Pulmonary artery endothelial cell (primary cell): Measurements from ENCODE around the gene UFC1. TPM values are rescaled to one million over a fixed set of nuclear protein-coding genes. Genes with fewer than 3 reads are reported as not detected.

Experiments
- DNase-seq: peaks from one replicate; pipeline ENCODE4 v3.0.0-alpha.2; 2011; ENCODE audit warnings: low read depth, low spot score
- total RNA-seq: library from RNA; depleted of rRNA; stranded (reverse); fragments of >200 nt; gene quantifications from 2 replicates; pipeline ENCODE4 v1.2.3, GENCODE V29; 2014

The UFC1 gene
- total RNA-seq, 1 donor from 2014 or later: 124 TPM

DNA sequence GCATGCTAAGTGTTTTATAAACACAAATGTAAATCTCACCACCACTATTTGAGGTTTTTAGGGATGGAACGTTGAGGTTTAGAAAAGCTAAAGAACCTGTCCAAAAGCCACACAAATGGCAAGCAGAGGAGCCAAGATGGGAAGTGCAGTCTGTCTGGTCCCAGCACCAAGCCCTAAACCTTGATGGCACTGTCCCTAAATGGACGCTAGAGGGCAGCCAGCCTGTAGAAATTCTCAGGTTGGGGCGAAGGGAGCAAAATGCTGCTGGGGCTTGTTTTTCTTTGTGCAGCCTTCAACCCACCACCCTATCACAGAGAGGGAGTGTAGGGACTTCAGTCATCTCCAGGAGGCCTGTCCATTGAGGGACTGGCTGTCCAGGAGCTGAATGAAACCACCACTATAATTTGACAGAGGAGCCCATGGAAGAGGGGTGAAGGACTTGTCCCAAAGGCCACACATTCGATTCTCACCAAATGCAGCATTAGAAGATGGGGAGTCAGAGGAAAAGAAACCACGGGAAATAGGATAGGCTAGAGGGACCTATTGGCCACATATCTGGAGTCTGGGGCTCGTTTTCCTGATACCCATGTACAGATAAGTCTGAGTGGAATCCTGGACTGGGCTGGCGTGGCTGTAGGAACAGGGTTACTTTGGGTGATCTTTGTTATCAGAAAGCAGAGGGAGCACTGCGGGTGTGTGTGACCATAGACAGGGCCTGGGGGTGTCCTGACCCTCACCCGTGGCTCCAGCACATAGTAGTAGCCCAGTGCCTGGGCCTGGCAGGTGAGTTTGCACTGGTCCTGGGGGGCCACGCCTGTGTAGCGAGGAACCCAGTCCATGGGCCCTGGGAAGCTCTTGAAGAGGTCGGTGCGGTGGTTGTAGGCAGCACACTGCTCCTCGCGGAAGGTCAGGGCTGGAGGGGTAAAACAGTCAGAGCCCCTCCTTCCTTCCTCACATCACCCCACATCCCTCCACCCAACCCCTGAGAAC, 39.0 kb downstream of the UFC1 start:
- no peak for DNase-seq

- no peak for DNase-seq
These were observed 39.9 kb downstream of the UFC1 start for GRCh38 chr1:161193561-161194235.

- no peak for DNase-seq
These were observed 41.4 kb downstream of the UFC1 start for GRCh38 chr1:161195171-161195570.

- no peak for DNase-seq
These were observed 42.3 kb downstream of the UFC1 start for GRCh38 chr1:161196111-161196510.

DNA sequence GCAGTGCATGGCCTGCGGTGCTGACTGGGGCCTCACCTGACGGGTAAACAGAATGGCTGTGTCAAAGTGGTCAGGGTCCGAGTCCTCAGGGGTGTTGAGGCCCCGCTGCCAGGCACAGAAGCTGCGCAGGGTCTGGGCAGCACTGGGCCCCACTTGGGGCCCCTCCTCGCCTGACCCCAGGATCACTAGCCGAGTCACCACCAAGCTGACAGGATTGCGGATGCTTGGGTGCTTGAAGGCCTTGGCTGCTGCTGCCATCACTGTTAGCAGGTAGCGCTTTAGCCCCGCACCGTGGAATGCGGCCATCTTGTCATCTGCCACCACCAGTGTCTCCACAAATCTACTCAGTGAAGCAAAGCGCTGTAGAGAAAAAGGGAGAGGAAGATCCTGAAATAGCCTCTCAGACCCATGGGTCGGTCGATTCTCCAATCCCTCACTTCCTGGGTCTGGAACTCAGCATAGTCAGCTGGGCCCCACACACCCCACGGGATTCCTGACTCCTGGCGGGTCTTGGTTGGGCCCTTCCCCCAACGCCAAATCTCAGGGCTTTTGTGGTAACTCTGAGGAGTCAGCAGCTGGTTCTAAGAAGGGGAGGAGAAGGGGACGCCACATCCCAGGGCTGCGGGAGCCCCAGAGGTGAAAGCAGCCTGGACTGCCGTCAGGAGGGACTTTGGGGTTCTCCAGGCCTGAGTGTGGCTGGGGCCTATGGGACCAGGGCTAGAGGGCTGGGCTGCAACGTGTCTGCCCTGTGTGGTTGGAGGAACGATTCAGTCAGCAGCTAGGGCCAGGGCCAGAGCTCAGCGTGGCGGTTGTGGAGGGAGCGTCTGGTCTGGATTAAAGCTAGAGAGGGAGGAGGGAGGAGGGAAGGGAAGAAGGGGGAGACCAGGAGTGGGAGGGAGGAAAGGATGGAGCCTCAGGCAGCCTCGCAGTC, 43.0 kb downstream of the UFC1 start:
- DNase-seq: no peak

DNA sequence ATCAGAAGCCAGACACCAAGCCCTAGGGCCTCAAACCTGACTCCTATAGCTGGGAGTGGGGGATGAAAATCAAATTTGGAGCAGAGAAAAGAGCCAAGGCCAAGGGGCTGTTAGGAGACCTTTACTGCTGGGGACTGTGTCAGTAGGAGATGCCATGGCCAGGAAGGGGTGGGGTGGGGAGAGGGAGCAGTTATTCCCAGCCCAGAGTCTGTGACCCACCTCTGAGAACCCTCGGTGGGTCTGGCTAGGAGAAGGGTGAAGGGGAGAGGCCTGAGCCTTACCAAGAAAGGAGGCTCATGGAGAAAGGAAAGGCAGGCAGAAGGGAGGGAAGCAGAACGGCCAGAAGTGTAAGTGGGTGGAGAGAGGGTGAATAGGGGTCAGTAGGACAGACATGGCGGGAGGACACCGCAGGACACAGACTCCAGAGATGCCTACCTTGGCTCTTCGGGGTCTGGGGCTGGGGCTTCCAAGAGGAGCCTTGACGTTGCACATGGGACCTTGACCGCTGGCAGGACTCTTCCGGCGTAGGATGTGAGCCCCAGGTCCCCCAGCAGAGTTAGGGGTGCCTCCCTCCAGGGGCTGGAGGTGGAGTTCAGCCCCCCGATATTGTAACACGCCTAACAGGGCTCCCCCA, 43.9 kb downstream of the UFC1 start:
- DNase-seq: no peak

DNA sequence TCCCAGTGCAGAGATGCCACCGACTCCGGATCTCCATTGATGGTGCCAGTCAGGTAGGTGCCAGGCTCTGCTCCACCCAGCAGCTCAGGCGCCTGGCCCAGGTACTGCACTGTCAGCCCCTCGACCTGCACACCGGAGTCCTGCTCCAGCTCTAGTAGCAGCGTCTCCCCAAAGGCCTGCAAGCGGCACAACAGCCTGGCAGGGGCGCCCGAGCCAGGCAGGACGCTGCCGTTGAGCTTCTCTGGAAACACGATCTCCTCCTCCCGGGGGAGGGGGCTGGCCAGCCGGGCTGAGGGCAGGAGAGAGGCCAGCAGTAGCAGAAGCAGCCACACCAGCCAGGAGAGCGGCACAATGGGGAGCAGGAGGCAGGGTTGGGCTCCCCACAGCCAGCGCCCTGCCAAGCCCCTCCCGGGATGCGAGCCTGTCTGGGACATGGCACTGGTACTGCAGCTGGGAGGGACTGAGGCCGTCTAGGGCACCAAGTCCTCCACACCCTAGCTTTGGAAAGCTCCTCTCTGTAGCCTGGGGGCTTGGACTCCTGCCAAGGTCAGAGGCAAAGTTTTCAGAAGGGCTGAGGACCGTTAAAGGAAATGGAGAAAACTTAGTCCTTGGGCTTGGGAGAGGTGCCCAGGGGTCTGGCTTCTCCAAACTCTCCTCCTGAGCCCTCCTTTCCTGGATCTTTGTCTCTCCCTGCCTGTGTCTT, 44.6 kb downstream of the UFC1 start:
- DNase-seq: no peak

- DNase-seq: no peak
These were observed 45.2 kb downstream of the UFC1 start, which contains the start of gene ADAMTS4 for GRCh38 chr1:161198897-161199431. ADAMTS4 (minus strand) TSS chr1:161199054; CDS start chr1:161198627, 427 bp downstream.

- no peak for DNase-seq
These were observed 45.8 kb downstream of the UFC1 start for GRCh38 chr1:161199506-161200139.

DNA sequence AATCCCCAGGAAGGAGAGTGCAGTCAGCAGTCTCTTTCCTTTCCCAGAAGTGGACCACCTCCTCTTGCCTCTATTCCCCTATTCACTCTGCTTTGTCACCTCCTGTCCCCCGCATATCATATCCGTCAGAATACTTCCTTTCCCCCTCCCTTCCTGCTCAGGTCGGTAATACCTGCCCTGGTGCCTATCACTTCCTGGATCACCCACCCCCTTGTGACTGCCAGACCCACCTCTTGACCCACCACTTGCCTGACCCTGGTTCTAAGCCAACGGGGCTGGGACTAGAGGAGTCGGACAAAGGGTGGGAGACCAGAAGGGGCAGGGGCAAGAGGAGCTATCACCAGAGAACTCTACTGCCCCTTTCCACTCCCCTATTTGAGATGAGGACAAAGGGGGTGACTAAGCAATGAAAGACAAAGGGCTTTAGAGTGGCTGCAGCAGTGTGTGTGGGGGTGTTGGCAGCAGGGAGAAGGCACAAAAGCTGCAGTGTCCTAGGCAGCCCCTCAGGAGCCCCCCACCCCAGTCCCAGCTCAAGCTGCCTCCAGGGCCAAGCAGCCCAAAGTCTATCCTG, 46.7 kb downstream of the UFC1 start:
- no peak for DNase-seq

GRCh38 chr1:161200992-161201835, 47.4 kb downstream of the UFC1 start:
- DNase-seq: no peak

GRCh38 chr1:161201836-161202712, 48.3 kb downstream of the UFC1 start, which contains the start of gene NDUFS2:
NDUFS2 (plus strand) TSS chr1:161202367; CDS start chr1:161202386, 19 bp downstream.
- DNase-seq: peak; percentile 97

GRCh38 chr1:161206411-161207140, 52.8 kb downstream of the UFC1 start:
- no peak for DNase-seq

GRCh38 chr1:161207173-161207572, 53.4 kb downstream of the UFC1 start:
- DNase-seq: no peak
